ENCODE measurements around the gene ASB3.

Gene ASB3

DNA sequence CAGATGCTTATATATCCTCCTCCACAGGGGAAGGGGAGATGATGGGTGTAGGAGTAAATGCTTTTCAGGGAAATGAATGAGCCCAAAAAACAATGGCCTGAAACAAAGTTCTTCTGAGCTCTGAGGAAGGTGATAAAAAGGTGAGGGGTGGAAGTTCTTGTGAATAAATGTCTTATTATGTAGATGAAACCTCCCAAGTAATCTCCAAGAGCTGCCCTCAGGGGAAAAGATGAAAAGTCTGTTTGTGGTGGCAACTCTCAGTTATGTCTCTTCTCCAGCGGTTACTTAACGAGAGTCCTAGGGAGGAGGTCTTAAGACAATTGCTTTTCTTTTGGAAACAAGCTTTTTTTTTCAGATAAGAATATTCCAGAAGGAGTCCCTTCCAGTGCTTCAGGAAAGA is 134.6 kb downstream of the ASB3 start:
- DNase-seq (ENCODE audit: low spot score) = no peak

- no peak for DNase-seq (ENCODE audit: low spot score)
These were observed 140.0 kb downstream of the ASB3 start for GRCh38 chr2:53646788-53647187.

DNA sequence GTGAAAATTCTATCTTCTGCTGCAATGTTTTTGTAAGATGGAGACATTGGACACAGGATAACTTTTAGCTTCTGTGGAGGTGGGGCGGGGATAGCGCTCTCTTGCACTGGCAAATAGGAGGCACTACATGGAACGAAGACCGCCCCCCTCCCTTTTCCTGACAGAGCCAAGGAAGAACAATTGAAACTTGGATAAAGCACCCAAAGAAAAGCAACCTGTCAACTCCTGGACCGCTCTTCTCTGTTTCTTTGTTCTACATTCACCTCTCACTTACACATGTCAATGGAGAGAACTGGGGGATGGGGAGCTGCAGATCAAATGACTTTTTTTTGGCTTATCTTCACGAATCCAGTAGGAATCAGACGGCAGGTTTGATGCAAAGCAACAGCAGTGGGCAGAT is 145.5 kb downstream of the ASB3 start:
- DNase-seq (ENCODE audit: low spot score) = no peak

- DNase-seq (ENCODE audit: low spot score) = no peak
These were observed 146.3 kb downstream of the ASB3 start for GRCh38 chr2:53640466-53640865.

GRCh38 chr2:53636596-53636995 is 150.2 kb downstream of the ASB3 start:
- DNase-seq (ENCODE audit: low spot score) = no peak

DNA sequence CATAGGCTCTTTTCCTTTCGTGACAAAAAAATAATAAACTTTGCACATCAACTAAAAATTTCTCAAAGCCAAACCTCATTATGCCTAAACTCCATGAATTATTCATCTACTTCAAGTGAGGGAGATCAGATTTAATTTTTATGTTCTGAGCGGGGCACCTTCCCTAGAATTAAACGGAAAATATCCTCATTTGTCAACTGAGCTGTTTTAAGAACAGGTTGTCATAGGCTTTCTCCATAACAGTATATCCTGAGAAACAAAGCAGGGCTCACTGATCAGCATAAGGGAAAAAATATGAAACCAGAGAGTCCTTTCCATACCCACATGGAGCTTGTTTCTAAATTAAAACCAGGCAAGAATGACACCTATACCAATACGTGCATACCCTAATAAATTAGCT is 150.6 kb downstream of the ASB3 start:
- DNase-seq (ENCODE audit: low spot score) = no peak

DNA sequence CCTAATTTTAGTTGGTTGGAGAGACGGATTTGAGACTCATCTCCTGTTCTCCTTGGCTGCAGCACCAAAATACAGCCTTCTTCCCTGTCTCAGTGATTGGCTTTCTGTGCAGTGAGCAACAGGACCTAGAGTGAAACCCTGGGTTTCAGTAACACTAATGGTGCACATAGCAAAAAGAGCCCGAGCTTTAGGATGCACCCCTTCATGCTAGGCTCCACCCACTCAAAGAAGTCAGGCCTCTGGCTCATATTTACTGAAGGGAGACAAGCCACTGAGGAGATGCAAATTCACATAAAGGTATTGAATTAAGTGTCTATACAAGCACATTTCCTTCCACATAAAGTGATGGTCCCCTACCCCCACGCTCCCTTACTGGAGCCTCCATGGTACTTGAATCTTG is 151.1 kb downstream of the ASB3 start:
- DNase-seq (ENCODE audit: low spot score) = no peak

DNA sequence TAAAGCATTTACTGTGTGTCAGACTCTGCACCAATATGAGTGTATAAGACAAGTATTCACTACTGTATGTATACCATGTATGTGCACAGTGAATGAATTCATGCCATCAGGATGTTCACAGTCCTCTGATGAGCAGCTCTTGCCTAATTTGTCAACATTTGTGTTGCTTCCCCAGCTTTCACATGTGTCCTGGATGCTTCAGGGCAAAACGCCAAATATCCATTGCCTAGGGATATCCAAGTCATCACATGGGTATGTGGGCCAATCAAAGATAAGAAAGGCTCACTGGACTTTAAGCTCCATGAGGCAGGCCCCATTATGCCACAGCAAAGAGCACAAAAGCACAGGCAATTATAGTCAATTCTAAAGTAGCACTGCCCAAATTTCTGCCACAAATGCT is 153.3 kb downstream of the ASB3 start:
- DNase-seq (ENCODE audit: low spot score) = no peak

DNA sequence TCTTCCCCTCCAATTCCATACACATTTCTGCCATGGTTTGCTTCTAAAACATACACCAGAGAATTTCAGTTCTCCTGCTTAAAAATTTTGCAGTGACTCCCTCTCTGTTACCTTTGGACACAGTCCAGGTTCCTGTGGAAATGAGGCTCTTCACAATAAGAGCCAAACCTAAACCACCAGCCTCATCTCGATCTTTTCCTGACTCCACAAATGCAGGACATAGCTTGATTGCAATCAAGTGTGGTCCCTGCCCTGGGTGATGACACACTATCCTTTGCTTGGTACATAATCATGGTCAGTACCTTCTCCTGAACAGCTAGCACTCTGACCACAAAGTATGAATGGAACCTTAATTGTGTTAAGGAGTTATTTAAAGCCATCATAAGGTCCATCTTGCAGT is 154.0 kb downstream of the ASB3 start:
- peak; percentile 31 for DNase-seq (ENCODE audit: low spot score)

GRCh38 chr2:53632126-53632460 is 154.7 kb downstream of the ASB3 start:
- no peak for DNase-seq (ENCODE audit: low spot score)

- DNase-seq (ENCODE audit: low spot score) = no peak
These were observed 155.2 kb downstream of the ASB3 start for GRCh38 chr2:53631313-53632125.

- no peak for DNase-seq (ENCODE audit: low spot score)
These were observed 156.6 kb downstream of the ASB3 start for GRCh38 chr2:53630026-53630606.

DNA sequence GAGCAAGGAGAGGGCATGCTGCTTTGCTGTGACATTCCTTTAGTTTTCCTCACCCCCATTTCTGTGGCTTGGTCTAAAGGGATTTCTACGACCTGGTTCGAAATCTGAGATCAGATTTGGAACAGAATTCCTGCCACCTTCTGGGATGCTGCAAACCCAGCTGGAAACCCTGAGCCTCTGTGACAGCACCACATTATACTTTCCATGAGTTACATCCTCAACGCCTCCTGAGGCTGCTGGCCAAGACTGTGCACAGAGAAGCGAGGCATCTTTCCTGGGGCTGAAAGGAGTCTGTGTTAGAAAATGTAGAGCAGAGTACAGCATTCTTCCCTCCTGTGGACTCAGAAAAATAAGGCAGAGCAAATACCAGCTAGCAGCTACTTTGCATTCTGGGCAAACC is 157.3 kb downstream of the ASB3 start:
- no peak for DNase-seq (ENCODE audit: low spot score)

GRCh38 chr2:53629001-53629400 is 157.8 kb downstream of the ASB3 start:
- no peak for DNase-seq (ENCODE audit: low spot score)

GRCh38 chr2:53622141-53622540 is 164.6 kb downstream of the ASB3 start:
- no peak for DNase-seq (ENCODE audit: low spot score)

DNA sequence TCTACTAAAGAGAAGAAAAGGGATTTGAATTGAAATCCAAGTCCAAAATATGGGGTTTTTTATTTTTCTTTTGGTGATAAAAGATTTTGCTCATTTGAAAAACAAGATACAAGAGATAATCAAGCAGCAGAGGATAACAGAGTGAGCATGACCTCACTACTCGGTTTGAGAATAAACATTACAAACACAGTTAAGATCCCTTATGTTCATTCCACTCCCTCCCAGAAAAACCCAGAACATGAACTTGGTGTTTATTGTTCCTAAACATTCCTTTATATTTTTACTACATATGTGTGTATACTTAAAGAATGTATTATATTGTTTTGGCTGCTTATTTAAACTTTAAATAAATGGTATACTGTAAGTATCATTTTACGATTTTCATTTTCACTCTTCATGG is 165.8 kb downstream of the ASB3 start:
- no peak for DNase-seq (ENCODE audit: low spot score)
